Neuronal stem cell (in vitro differentiated cells): ENCODE results near the gene PSG7.
"Not testable (repeated sequence)": the region's sequence is repeated elsewhere in the genome, so short reads cannot be mapped to it uniquely, and the experiment has no call there.

Experiments
- DNase-seq: peaks from one replicate; pipeline ENCODE4 v3.0.0-alpha.2; 2013; ENCODE audit warnings: low spot score
- H2AFZ ChIP-seq: one replicate; pipeline ENCODE4 v1.6.1; 2013; ENCODE audit warnings: mild to moderate bottlenecking, low read length, inconsistent platforms
- H2AK5ac ChIP-seq: 2 replicates; pipeline ENCODE4 v1.6.1; 2013; ENCODE audit warnings: low read depth, mild to moderate bottlenecking, inconsistent platforms, low read length, moderate library complexity, mixed read lengths
- H2BK120ac ChIP-seq: 2 replicates; pipeline ENCODE4 v1.6.1; 2013; ENCODE audit warnings: low read depth, mild to moderate bottlenecking, inconsistent platforms, low read length, moderate library complexity, mixed read lengths
- H2BK12ac ChIP-seq: one replicate; pipeline ENCODE4 v1.6.1; 2013; ENCODE audit warnings: low read length, inconsistent platforms
- H2BK15ac ChIP-seq: 2 replicates; pipeline ENCODE4 v1.6.1; 2013; ENCODE audit warnings: mild to moderate bottlenecking, low read length, inconsistent platforms, mixed read lengths
- H2BK5ac ChIP-seq: one replicate; pipeline ENCODE4 v1.6.1; 2013; ENCODE audit warnings: inconsistent platforms, mild to moderate bottlenecking, low read length, moderate library complexity
- H3K14ac ChIP-seq: one replicate; pipeline ENCODE4 v1.6.1; 2013; ENCODE audit warnings: low read length, inconsistent platforms
- H3K18ac ChIP-seq: 2 replicates; pipeline ENCODE4 v1.6.1; 2013; ENCODE audit warnings: low read length, inconsistent platforms
- H3K23ac ChIP-seq: 2 replicates; pipeline ENCODE4 v1.6.1; 2013; ENCODE audit warnings: low read depth, mild to moderate bottlenecking, mixed read lengths, low read length, inconsistent platforms; ENCODE audit not compliant: poor library complexity
- H3K27ac ChIP-seq: replicated peaks from 3 replicates; pipeline ENCODE4 v1.5.1; 2013; ENCODE audit warnings: low read length, inconsistent platforms
- H3K27me3 ChIP-seq, 3 experiments: 2 replicates each; pipeline ENCODE4 v1.6.1; 2013; ENCODE audit warnings: low read length in 3 of 3, mild to moderate bottlenecking in 2 of 3, inconsistent platforms in 1 of 3, low read depth in 1 of 3, mixed read lengths in 1 of 3, moderate library complexity in 1 of 3; ENCODE audit not compliant: control insufficient read depth in 3 of 3, insufficient read depth in 3 of 3
- H3K36me3 ChIP-seq, 2 donors: replicated peaks in 1 of 2; 2 replicates each; pipeline ENCODE4 v1.6.1; 2013; ENCODE audit warnings: low read length in 2 of 2; ENCODE audit not compliant: control insufficient read depth in 2 of 2, insufficient read depth in 2 of 2
- H3K4ac ChIP-seq: 2 replicates; pipeline ENCODE4 v1.6.1; 2013; ENCODE audit warnings: inconsistent platforms, mild to moderate bottlenecking, low read length, moderate library complexity
- H3K4me1 ChIP-seq, 2 donors: 1 replicate in 1 of 2; 2 replicates in 1 of 2; pipeline ENCODE4 v1.6.1; 2013; ENCODE audit warnings: low read length in 2 of 2, low read depth in 1 of 2; ENCODE audit not compliant: control insufficient read depth in 2 of 2, insufficient read depth in 1 of 2
- H3K4me2 ChIP-seq: one replicate; pipeline ENCODE4 v1.6.1; 2013; ENCODE audit warnings: mild to moderate bottlenecking, low read length, inconsistent platforms; ENCODE audit not compliant: insufficient read depth, poor library complexity, severe bottlenecking
- H3K4me3 ChIP-seq, 2 donors: 2 replicates each; pipeline ENCODE4 v1.5.1; 2013; ENCODE audit warnings: low read length in 2 of 2, mild to moderate bottlenecking in 2 of 2, inconsistent platforms in 1 of 2, moderate library complexity in 1 of 2
- H3K79me1 ChIP-seq: one replicate; pipeline ENCODE4 v1.6.1; 2013; ENCODE audit warnings: low read depth, mild to moderate bottlenecking, inconsistent platforms, low read length, moderate library complexity
- H3K9ac ChIP-seq: one replicate; pipeline ENCODE4 v1.6.1; 2013; ENCODE audit warnings: mild to moderate bottlenecking, low read depth, low read length, inconsistent platforms; ENCODE audit not compliant: poor library complexity
- H3K9me3 ChIP-seq, 2 donors: replicated peaks in 1 of 2; 2 replicates each; pipeline versions ENCODE3 to v1.6.1; 2013; ENCODE audit warnings: low read length in 2 of 2, mild to moderate bottlenecking in 2 of 2, inconsistent platforms in 1 of 2, low read depth in 1 of 2, mixed read lengths in 1 of 2, moderate library complexity in 1 of 2; ENCODE audit not compliant: control insufficient read depth in 2 of 2, insufficient read depth in 1 of 2
- H4K8ac ChIP-seq: one replicate; pipeline ENCODE4 v1.6.1; 2013; ENCODE audit warnings: low read depth, mild to moderate bottlenecking, inconsistent platforms, low read length, moderate library complexity
- H4K91ac ChIP-seq: one replicate; pipeline ENCODE4 v1.6.1; 2013; ENCODE audit warnings: low read length, low read depth, mild to moderate bottlenecking, inconsistent platforms; ENCODE audit not compliant: poor library complexity
- WGBS, 2 donors: extraction: QIAGEN DNeasy Blood & Tissue Kit; methylation state at CpG; one replicate each; pipeline ENCODE4 v1.1.7; 2013; ENCODE audit warnings: missing lambda C conversion rate in 2 of 2, mixed read lengths in 1 of 2; ENCODE audit not compliant: insufficient read length in 2 of 2, insufficient replicate concordance in 1 of 2; ENCODE audit errors: extremely low coverage in 2 of 2; 5-methylcytosine and 5-hydroxymethylcytosine counted together

PSG7 gene

DNA sequence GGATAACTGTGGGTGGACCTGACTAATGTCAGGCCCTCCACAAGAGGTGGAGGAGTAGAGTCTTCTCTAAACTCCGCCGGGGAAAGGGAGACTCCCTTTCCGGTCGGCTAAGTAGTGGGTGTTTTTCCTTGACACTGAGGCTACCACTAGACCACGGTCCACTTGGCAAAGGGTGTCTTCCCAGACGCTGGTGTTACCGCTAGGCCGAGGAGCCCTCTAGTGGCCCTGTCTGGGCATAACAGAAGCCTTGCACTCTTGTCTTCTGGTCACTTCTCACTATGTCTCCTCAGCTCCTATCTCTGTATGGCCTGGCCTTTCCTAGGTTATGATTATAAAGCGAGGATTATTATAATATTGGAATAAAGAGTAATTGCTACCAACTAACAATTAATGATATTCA, 13.9 kb downstream of the PSG7 start:
- not testable (repeated sequence) for H3K79me1 ChIP-seq, H2AFZ ChIP-seq, H3K4me2 ChIP-seq, H4K8ac ChIP-seq, H3K18ac ChIP-seq, H3K36me3 ChIP-seq, H3K9ac ChIP-seq, H2BK12ac ChIP-seq, DNase-seq, H3K23ac ChIP-seq, H4K91ac ChIP-seq, H3K14ac ChIP-seq, H3K4me1 ChIP-seq, H3K27ac ChIP-seq, H3K4ac ChIP-seq, H2AK5ac ChIP-seq, H3K27me3 ChIP-seq, H3K9me3 ChIP-seq, H2BK15ac ChIP-seq, H2BK5ac ChIP-seq, H2BK120ac ChIP-seq, H3K4me3 ChIP-seq
- no CpG with 5 or more reads among the region's 9 CpGs for WGBS, 2 donors

DNA sequence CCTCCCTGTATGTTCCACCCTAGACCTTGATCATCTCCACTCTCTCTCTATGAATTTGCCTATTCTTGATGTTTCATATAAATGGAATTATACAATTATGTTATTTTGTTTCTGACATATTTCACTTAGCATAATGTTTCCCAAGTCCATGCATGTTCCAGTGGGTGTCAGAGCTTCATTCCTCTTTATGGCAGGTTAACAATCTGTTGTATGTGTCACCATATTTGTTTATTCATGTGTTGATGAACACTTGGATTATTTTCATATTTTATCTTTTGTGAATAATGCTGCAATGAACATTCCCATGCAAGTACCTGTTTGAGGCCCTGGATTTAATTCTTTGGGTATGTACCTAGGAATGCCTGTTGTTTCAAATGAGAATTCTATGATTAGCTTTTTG, 16.0 kb downstream of the PSG7 start:
- not testable (repeated sequence) for H2BK15ac ChIP-seq, H4K91ac ChIP-seq, H3K27me3 ChIP-seq, H2AFZ ChIP-seq, H3K14ac ChIP-seq, H3K27ac ChIP-seq, H3K4ac ChIP-seq, H3K18ac ChIP-seq, H3K4me3 ChIP-seq, H3K79me1 ChIP-seq, H2BK5ac ChIP-seq, H3K4me2 ChIP-seq, H3K9me3 ChIP-seq, H4K8ac ChIP-seq, H3K36me3 ChIP-seq, H2BK12ac ChIP-seq, H3K9ac ChIP-seq, DNase-seq, H2AK5ac ChIP-seq, H2BK120ac ChIP-seq, H3K4me1 ChIP-seq, H3K23ac ChIP-seq

DNA sequence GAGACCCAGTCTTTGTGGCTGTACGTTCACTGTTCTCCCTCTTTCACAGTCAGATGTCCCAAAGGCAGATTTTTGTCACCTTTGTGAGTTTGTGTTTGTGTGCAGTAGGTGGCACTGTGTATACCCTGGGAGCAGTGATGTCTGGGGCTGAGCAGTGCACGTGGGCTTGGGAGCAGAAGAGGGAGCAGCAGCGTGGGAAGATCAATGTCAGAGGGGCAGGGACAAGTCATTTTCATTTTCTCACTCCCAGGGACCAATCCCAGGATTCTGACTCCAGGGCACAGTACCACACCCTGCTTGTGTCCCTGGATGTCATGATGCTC, 17.3 kb downstream of the PSG7 start:
- H3K14ac ChIP-seq, result no peak overlapping the region
- peaks cover 0 to 4% of the 10 kb centered on the region in 2 donors for H3K9me3 ChIP-seq
- no peak overlapping the region for H2BK15ac ChIP-seq
- no peak overlapping the region for H4K8ac ChIP-seq
- H4K91ac ChIP-seq, result no peak overlapping the region
- no peak overlapping the region for H3K18ac ChIP-seq
- no peak overlapping the region for H3K4me2 ChIP-seq
- no peak overlapping the region for H2AFZ ChIP-seq
- no peak overlapping the region for H3K4ac ChIP-seq
- no peak for DNase-seq
- H3K27ac ChIP-seq, result no peak overlapping the region
- H3K27me3 ChIP-seq, result no peaks in the 10 kb centered on the region
- no peak overlapping the region for H2BK120ac ChIP-seq
- H2BK5ac ChIP-seq, result no peak overlapping the region
- H2BK12ac ChIP-seq, result no peak overlapping the region
- no peaks in the 10 kb centered on the region for H3K4me1 ChIP-seq
- H3K4me3 ChIP-seq, result no peak overlapping the region
- H3K23ac ChIP-seq, result no peak overlapping the region
- no CpG with 5 or more reads among the region's 3 CpGs for WGBS, 2 donors
- H3K79me1 ChIP-seq, result no peaks in the 10 kb centered on the region
- H3K9ac ChIP-seq, result no peak overlapping the region
- H2AK5ac ChIP-seq, result no peak overlapping the region
- H3K36me3 ChIP-seq, result no peaks in the 10 kb centered on the region

DNA sequence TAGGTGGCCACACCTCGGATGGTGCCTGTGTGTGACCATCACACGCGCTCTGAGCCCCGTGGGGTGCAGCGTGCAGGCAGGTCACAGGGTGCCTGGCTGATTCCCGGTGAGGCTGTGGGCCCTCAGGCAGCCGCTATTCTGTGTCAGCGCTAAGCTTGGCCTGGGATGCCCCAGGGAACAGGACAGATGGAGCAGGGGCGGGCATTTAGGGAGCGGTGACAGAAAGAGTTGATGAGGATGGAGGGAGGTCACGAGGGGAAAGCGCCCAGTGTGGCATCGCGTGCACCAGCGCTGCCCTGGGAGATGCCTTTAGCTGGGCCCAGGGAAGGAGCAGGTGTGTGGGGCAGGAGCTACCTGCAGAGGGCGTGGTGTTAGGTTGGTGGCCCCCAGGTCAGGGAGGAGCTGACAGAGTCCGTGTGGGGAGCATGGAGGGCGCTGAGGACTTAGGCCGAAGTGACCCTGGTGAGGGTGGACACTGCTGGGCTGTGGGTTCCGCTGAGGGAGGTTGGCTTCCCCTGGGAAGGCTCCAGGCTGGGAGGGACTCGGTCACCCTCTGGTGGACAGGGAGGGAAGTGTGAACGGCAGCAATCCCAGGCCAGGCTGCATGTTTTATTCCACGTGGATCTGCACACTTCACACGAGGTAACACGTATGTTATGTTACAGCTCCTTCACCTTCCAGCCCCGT, 17.8 kb downstream of the PSG7 start:
- no CpG with 5 or more reads among the region's 26 CpGs for WGBS, 2 donors

More for the DNA sequence above, 17.8 kb downstream of the PSG7 start:
- not testable (repeated sequence) for H2BK15ac ChIP-seq, H3K27me3 ChIP-seq, H2AFZ ChIP-seq, H3K9me3 ChIP-seq, H3K9ac ChIP-seq, H4K8ac ChIP-seq, H3K36me3 ChIP-seq, H3K79me1 ChIP-seq, H3K23ac ChIP-seq, H2AK5ac ChIP-seq, H2BK120ac ChIP-seq, H3K4ac ChIP-seq, H2BK5ac ChIP-seq, H3K4me1 ChIP-seq, DNase-seq, H3K4me3 ChIP-seq, H3K14ac ChIP-seq, H3K4me2 ChIP-seq, H2BK12ac ChIP-seq, H4K91ac ChIP-seq, H3K27ac ChIP-seq, H3K18ac ChIP-seq
